KOPT-K1 (cell line): Measurements from ENCODE around the gene RTL10.
A peak's percentile ranks its signal among the peaks of the same experiment; 100 is the strongest.

Source experiments
- H3K27ac ChIP-seq: fragments of 200-600 bp; sonication (generic); 2 replicates; pipeline ENCODE4 v1.5.1; 2016; ENCODE audit warnings: antibody characterized with exemption, mild to moderate bottlenecking, low read depth, low read length; ENCODE audit not compliant: poor library complexity, severe bottlenecking
- H3K36me3 ChIP-seq: fragments of 200-600 bp; sonication (generic); 2 replicates; pipeline ENCODE4 v1.5.1; 2017; ENCODE audit warnings: antibody characterized with exemption, mild to moderate bottlenecking, low read length, moderate library complexity; ENCODE audit not compliant: insufficient read depth
- H3K9me3 ChIP-seq: fragments of 200-600 bp; sonication (generic); 2 replicates; pipeline ENCODE4 v1.5.1; 2017; ENCODE audit warnings: antibody characterized with exemption, low read length, mild to moderate bottlenecking; ENCODE audit not compliant: insufficient read depth, poor library complexity, severe bottlenecking

RTL10 gene, protein sequence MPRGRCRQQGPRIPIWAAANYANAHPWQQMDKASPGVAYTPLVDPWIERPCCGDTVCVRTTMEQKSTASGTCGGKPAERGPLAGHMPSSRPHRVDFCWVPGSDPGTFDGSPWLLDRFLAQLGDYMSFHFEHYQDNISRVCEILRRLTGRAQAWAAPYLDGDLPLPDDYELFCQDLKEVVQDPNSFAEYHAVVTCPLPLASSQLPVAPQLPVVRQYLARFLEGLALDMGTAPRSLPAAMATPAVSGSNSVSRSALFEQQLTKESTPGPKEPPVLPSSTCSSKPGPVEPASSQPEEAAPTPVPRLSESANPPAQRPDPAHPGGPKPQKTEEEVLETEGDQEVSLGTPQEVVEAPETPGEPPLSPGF

DNA sequence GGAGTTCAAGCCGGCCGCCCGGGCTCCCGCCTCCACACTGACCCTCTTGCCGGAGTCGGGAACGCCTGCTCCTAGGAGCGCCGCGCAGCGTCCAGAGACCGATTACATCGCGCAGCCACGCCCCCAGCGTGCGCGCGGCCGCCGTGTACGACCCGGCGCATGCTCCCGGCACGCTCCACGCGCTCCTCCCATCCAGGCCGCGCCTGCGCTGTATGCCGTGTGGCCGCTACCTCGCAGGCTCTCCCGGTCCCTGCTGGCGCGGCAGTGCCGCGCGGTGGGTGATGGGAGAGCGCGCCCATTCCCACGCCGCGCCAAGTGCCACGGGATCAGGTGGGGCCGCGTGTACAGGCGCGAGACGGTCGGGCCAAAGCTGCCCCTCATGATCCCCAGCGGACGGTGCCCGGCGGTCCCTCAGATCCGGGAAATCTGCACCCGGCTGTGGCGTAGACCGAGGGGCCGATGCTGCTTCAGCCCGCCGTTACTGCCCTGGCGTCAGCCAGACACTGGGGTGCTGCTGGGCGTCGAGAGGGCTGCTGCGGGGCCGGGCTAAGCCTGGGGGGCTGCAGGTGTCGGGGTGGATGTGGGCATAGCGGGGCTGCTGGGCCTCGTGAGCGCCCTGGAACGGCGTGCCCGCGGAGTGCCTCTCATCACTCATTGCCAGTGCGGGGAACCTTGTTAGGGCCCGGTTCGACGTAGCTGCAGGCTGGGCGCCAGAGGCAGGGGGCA, at the start of gene RTL10, which contains the start of gene GNB1L:
Gene RTL10 (minus strand): TSS at position 97 of the 726 bp plus-strand sequence. CDS start 2,613 bp downstream, outside the sequence.
Gene GNB1L (minus strand): TSS at position 97 of the 726 bp plus-strand sequence. CDS start 33,519 bp downstream, outside the sequence.
- Histone ChIP-seq H3K36me3 (peaks cover 33% of the 10 kb centered on the region), H3K27ac (peak within 1 kb of the TSS; percentile 98), H3K9me3 (no peaks in the 10 kb centered on the region)

GRCh38 chr22:19904174-19904856, 49.6 kb upstream of the RTL10 start:
- Histone ChIP-seq H3K36me3 (no peaks in the 10 kb centered on the region), H3K27ac (peak overlapping the region; percentile 28), H3K9me3 (no peaks in the 10 kb centered on the region)

DNA sequence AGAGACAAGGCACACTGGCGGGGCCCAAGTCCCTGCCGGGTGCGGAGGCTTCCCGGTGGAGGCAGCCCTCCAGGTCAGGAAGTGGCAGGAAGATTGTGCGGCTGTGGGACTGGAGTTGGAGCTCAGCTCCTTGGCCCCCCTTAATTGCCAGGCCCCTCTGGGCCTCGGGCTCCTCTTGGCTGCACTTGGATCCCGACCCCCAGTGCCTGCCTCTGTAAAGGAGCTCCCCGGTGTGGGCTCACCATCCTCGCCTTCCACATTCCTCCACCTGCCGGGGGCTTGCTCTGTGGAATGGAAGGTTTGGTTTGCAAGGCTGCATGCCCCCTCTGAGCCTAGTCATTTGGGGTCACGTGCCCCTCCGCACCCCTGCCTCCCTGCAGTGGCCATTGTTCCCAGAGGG, 48.8 kb upstream of the RTL10 start:
- no peaks in the 10 kb centered on the region for H3K9me3 ChIP-seq
- no peaks in the 10 kb centered on the region for H3K36me3 ChIP-seq
- H3K27ac ChIP-seq: peak overlapping the region; percentile 29

- no peaks in the 10 kb centered on the region for H3K36me3 ChIP-seq
- no peaks in the 10 kb centered on the region for H3K9me3 ChIP-seq
- peak overlapping the region; percentile 29 for H3K27ac ChIP-seq
These were observed 48.4 kb upstream of the RTL10 start for GRCh38 chr22:19903031-19903430.

GRCh38 chr22:19902245-19902715, 47.6 kb upstream of the RTL10 start:
- Histone ChIP-seq H3K27ac (peak overlapping the region; percentile 29), H3K36me3 (no peaks in the 10 kb centered on the region), H3K9me3 (no peaks in the 10 kb centered on the region)

- peak overlapping the region; percentile 98 for H3K27ac ChIP-seq
- no peaks in the 10 kb centered on the region for H3K9me3 ChIP-seq
- H3K36me3 ChIP-seq: no peaks in the 10 kb centered on the region
These were observed 47.0 kb upstream of the RTL10 start for GRCh38 chr22:19901577-19902244.

GRCh38 chr22:19900707-19901436, 46.2 kb upstream of the RTL10 start:
- Histone ChIP-seq H3K27ac (peak overlapping the region; percentile 98), H3K9me3 (no peaks in the 10 kb centered on the region), H3K36me3 (no peaks in the 10 kb centered on the region)

GRCh38 chr22:19898831-19899567, 44.3 kb upstream of the RTL10 start:
- Histone ChIP-seq H3K27ac (peak overlapping the region; percentile 98), H3K9me3 (no peaks in the 10 kb centered on the region), H3K36me3 (no peaks in the 10 kb centered on the region)

- H3K36me3 ChIP-seq: no peaks in the 10 kb centered on the region
- no peaks in the 10 kb centered on the region for H3K9me3 ChIP-seq
- peak overlapping the region; percentile 98 for H3K27ac ChIP-seq
These were observed 43.5 kb upstream of the RTL10 start for GRCh38 chr22:19898145-19898544.

- Histone ChIP-seq H3K9me3 (no peaks in the 10 kb centered on the region), H3K27ac (peak overlapping the region; percentile 98), H3K36me3 (no peaks in the 10 kb centered on the region)
These were observed 43.1 kb upstream of the RTL10 start for GRCh38 chr22:19897726-19898125.

GRCh38 chr22:19896665-19897355, 42.1 kb upstream of the RTL10 start:
- H3K9me3 ChIP-seq: no peaks in the 10 kb centered on the region
- H3K27ac ChIP-seq: peak overlapping the region; percentile 98
- no peaks in the 10 kb centered on the region for H3K36me3 ChIP-seq

DNA sequence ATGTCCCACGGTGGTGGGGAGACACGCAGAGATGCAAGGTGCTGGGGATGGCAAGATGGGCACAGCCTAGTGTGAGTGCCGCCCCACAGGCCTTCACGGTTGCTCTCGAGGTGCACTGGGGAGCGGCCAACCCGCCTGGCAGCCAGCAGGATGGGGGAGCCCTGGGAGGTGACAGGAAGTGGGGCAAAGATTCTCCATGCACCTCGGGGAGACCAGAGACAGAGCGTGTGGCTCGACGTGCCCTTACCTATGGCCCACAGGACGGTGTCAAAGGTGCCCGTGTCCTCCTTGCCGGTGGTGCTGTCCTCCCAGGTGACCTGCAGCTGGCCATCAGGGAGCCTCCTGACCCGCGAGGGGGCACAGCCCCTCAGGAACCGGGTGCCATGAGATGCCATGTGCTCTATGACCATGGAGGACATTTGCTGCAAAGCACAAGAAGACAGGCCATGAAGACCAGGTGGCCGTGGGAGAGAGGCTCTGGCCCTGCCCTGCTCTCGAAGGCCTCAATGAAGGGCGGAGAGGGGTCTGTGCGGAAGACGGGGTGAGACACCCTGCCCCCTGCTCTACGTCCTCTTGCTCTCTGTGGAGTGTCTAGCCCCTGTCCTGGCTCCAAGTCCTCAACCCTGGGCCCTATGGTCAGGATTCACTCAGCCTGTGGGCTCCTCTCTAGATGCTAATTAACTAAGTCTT, 40.6 kb upstream of the RTL10 start:
- H3K9me3 ChIP-seq: no peaks in the 10 kb centered on the region
- H3K27ac ChIP-seq: peak overlapping the region; percentile 98
- no peaks in the 10 kb centered on the region for H3K36me3 ChIP-seq

DNA sequence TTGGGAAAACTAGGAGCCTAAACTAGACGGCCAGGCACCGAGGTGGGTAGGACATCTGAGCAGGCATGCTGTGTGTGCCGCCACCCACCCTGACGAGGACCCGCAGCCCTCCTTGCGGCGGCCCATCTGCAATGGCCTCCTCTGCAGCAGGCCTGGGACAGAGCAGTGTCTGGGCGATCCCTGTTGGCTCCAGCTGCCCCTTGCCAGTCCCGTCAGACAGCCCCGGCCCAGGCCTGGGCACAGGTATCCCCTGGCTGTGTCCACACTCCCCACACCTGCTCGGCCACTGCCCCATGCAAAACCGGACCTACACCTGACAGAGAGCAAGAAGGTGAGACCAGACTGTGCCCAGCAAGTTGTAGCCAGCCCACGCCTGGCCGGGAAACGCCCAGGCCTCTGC, 38.7 kb upstream of the RTL10 start:
- Histone ChIP-seq H3K36me3 (no peaks in the 10 kb centered on the region), H3K9me3 (no peaks in the 10 kb centered on the region), H3K27ac (peak overlapping the region; percentile 98)
